Raji (cell line): ENCODE results near the gene AGTRAP.

Experiments used
- POLR2A ChIP-seq: IDR thresholded peaks from 2 replicates; pipeline ENCODE4 v1.6.1; 2011; ENCODE audit warnings: low read depth, low read length, control low read depth; ENCODE audit not compliant: insufficient read depth

The AGTRAP gene

DNA sequence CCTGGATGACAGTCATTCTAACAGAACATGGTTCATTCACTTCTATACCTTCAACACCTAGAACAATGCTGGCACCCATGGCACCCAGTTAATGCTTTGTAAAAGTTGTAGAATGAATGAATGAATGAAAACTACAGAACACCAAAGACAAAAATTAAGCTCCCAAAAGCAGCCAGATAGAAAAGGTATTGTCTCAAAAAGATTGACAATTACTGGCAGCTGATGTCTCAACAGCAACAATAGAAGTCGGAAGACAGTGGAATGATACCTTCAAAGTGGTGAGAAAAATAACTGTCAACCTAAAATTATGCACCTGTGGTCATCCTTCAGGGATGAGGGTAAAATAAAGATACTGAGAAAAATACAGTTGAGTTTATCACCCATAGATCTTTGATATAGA is 21.1 kb downstream of the AGTRAP start:
- no peak for TF ChIP-seq POLR2A

DNA sequence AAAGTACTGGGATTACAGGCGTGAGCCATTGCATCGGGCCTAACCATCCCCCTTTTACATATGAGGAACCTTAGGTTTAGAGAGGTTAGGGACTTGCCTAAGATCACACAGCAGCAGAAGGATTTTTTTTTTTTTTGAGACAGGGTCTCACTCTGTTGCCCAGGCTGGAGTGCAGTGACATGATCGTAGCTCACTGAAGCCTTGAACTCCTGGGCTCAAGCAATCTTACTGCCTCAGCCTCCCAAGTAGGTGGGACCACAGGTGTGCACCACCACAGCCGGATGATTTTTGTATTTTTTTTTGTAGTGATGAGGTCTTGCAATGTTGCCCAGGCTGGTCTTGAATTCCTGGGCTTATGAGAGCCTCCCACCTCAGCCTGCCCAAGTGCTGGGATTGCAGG is 23.9 kb downstream of the AGTRAP start:
- TF ChIP-seq POLR2A: no peak

DNA sequence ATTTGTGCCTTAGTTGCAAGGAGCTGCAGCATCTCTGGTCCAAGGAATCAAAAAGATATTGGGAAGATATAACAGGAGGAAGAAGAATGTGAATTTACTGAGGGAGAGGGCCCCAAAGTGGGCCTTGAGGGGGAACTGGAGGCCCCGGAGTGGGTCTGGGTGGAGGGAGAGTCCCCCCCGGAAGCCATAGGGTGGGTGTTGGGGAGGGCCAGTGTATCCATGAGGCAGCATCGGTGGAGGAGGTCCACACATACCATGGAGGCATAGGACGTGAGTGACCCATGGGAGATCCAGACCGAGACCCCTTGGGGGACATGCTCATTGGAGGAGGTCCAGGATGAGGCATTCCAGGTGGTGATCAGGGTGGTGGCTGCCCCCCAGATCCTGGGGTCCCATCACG is 25.3 kb downstream of the AGTRAP start:
- TF ChIP-seq POLR2A: no peak

DNA sequence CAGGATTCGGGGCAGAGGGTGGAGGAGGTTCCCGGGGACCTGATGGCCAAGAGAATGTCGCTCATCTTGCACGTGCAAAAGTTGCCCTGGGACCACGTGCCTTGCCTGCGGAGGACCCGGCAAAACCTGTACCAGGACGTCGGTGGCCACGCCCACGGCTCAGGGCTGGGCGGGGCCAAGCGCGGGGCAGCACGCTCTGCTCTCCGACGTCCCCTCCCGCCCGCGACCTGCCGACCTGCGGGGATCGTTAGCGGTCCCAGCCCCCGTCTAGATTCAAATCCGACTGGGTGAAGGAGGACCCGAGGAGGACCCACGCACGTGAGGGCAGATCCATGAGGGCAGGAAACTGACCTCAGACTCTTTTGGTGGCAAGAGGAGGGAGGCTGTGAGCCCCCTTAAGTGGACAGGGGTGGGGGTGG is 26.1 kb downstream of the AGTRAP start, which contains the start of gene C1orf167:
Gene C1orf167 (plus strand): TSS at position 206 of the 419 bp plus-strand sequence. CDS start 2,208 bp downstream, outside the sequence.
- TF ChIP-seq POLR2A: no peak

DNA sequence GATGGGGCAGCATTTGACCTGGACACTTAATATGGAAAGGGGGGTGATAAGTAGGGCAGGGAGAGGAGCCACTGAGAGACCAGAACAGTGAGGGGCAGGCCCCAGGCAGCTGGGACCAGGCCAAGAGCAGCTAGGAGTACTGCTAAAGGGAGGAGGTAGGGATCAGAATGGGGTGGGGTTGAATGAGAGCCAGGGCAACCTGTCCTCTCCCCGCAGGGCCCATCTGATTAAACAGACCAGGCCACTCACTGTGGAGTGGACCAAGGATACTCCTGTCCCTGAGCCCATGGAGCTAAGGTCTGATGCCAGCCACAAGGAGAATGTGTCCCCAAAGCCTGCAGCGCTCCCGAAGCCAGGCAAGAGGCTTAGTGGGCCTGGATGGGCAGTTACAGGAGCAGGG is 28.2 kb downstream of the AGTRAP start:
- TF ChIP-seq POLR2A: no peak

DNA sequence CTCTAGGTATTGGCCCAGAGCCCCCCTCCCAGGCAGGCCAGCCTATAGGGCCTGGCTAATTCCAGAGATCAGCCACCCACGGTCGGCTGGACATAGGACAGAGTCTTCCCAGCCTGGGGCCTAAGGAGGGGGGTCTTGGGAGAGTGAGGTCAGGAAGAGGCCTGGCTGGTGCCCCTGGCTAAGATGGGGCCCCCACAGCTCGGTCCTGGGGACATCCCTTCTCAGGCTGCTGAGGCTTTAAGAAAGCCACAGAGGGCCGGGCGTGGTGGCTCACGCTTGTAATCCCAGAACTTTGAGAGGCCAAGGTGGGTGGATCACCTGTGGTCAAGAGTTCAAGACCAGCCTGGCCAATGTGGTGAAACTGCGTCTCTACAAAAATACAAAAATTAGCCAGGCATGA is 28.6 kb downstream of the AGTRAP start:
- no peak for TF ChIP-seq POLR2A

DNA sequence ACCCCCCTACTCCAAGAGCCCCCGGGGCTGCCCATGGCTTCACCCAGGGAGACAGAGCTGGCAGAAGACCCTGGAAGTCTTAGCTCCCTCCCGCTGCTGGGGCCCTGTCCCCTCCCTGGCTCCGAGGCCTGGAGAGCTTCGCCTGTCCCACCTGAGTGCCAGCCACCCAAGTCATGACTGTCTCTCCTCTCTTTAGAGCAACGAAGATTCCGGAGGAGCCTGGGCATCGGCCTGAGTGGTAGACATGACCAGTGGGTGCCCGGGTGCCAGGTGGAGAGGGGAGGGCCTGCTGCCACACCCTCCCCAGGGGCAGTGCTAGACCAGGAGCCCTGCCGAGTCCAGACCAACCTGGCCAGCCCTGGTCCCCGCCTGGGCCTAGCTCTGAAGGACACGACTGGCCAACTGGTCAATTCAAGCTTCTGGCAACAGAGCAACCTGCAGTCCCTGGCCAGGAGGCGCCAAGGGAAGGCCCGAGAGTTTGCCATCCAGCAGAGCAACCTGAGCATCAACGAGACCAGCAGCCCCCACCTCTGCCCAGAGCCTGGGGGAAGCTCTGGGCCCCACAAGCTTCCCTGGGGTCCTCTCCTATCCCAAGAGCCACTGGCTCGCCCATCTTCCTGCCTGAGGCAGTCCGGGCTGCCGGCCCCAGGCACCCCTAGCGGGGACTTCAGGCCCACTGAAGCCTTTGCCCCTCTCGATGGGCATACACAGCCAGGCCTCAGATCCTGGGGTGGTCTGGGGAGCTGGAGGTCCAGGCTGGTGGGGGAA is 29.9 kb downstream of the AGTRAP start:
- TF ChIP-seq POLR2A: no peak

DNA sequence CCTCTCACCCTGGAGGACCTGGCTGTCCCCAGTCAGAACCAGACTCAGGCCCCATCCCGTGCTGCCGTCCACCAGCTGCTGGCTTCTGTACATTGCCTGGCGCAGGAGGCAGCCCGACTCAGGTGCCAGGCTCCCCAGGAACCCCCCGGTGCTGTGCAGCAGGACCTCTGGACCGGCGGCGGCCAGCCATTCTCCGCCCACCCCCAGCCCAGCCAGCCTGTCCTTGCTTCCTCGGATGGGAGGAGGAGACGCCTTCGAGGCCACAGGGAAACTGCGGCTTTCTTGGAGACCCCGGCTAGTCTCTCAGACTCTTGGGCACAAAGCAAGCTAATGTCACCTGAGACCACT is 30.5 kb downstream of the AGTRAP start:
- no peak for TF ChIP-seq POLR2A

DNA sequence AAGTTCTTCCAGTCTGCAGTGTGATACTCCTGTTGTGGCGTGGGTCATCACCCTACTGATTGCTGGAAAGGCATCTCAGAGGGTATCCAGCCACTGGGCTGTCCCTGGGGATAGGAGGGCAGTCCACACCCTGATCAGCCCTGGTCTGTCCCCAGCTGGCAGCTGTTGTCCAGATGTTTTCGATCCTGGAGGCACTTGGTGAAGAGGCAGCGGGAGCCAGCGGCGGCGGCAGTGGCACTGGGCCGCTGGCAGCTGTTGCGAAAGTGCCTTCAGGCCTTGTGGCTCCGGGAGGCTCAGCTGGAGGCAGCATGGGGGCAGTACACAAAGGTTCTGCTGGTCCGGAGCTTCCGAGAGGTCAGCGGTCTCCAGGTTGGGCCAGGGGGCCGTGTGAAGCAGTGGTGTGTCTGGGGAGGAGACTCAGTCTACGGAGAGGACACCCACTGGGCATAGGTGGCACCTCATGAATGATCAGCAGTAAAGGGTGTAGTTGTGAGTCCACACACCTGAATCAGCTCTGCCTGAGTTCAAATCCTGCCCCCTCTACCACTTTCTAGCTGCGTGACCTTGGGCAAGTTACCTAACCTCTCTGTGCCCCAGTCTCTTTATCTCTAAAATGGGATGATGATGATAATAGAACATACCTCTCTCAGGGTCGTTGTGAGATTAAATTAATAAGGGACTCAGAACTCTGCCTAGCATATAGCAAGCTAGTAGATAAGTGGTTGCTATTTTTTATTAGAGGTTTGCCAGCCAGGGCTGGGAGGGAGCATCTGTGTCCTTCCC is 32.2 kb downstream of the AGTRAP start:
- TF ChIP-seq POLR2A: no peak

DNA sequence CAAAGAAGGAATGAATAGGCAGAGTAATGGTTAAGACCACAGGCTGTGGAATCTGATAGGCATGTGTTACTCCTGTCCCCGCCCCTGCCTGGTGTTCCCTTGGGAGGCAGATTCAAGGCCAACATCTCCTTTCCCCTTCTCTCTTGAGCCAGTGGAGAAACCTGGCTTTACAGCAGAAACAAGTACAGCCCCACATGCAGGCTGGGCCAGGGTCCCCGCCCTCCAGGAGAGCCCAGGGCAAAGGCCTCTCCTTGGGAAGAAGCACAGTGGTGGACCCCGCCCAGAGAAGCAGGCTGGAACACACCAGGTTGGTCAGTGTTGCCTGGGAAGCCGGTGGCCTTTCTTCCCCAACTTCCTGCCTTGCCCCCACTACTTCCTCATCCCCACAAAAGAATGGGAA is 32.9 kb downstream of the AGTRAP start:
- TF ChIP-seq POLR2A: no peak

DNA sequence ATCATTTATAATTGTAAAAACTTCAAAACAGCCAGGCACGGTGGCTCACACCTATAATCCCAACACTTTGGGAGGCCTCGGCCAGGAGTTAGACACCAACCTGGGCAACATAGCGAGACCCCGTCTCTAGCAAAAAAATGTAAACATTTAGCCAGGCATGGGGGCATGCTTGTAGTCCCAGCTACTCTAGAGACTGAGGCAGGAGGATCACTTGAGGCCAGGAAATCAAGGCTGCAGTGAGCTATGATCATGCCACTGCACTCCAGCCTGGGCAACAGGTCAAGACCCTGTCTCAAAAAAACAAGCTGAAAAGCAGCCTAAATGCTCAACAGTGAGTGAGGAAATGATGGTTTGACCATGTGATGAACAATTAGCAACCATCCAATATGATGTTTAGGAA is 33.3 kb downstream of the AGTRAP start:
- TF ChIP-seq POLR2A: no peak

DNA sequence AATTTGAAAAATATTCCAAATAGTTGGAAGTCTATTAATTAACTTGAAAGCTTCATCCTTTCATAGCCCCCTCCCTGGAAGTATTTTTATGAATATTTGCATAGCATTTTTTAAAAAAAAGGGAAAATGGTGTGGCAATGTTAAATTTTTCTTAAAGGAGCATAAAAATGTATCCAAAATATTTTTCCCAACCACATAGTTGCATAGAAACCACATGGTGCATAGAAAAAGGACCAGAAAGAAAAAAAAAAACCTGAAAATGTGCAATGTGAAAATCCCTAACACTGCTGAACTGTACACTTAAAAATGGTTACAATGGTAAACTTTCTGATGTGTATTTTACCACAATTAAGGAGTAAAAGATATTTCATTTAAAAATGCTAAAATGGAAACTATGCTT is 34.1 kb downstream of the AGTRAP start:
- no peak for TF ChIP-seq POLR2A

DNA sequence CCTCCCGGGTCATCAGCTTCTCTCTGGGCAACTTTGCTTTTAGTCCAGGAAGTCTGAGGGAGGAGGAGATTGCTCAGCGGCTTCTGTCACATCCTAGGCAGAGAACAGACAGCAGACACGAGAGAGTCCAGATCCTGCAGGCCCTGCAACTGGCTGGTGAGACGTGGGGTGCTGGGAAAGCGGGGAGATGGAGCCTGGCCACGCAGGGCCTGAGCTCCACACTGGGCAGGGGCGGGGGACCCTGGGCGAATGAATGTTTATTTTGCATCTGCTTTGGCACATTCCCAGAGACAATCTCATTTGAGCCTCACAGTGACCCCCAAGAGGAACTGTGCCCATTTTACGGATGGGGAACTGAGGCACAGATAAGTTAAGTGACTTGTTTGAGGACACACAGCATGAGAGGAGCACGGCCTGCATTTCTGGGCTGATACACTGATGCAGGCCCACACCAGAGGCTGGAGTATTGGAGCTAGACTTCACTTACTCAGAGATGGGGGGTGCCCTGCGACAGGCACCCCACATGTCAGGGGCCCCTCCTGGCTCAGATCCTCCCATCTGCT is 35.6 kb downstream of the AGTRAP start:
- TF ChIP-seq POLR2A: no peak

DNA sequence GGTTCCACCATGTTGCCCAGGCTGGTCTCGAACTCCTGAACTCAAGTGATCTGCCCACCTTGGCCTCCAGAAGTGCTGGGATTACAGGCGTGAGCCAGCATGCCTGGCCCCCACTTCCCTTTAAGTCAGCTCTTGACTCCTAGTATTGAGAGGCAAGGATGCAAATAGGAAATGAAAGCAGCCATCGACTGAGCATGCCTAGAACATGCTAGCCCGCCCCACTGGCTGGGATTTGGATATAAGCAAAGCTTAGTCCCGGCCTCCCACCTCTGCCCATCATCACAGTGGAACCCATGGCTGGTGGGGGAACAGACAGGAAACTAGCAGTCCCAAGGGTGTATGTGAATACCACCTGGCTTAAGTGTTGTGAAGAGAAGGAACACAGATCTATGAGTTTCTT is 36.5 kb downstream of the AGTRAP start:
- peak; percentile 26; the same call in 1 of the 2 replicates for TF ChIP-seq POLR2A

DNA sequence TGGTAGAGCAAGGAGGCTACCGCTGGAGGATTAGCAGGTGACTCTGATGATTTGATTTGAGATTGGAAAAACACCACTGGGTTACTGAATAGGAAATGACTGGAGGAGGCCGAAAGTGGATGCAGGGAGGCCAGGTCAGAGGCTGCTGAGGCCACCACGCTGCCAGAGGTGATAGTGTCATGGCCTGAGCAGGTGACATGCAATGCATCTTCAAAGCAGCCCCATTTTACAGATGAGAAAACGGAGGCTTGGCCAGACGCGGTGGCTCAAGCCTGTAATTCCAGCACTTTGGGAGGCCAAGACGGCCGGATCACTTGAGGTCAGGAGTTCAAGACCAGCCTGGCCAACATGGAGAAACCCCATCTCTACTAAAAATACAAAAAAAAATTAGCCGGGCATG is 38.8 kb downstream of the AGTRAP start:
- TF ChIP-seq POLR2A: no peak
